Measurements from ENCODE around the gene CPSF3. TPM values are rescaled to one million over a fixed set of nuclear protein-coding genes. Genes with fewer than 3 reads are reported as not detected.

The CPSF3 gene
- total RNA-seq, 4 donors from 2014 or later = 18.6 to 43.9 (median 25.0) TPM

- TF ChIP-seq CTCF (IDR thresholded peaks at IDR 0.05) (no peak), EP300 (IDR thresholded peaks at IDR 0.05) (no peak), POLR2A (IDR thresholded peaks at IDR 0.05) (no peak)
- Histone ChIP-seq H3K9me3 (no peaks in the 10 kb centered on the region), H3K27me3 (no peaks in the 10 kb centered on the region), H3K4me1 (no peaks in the 10 kb centered on the region), H3K4me3 (no peak overlapping the region), H3K27ac (no peak overlapping the region), H3K36me3 (peaks cover 0 to 70% (median 0%) of the 10 kb centered on the region in 3 donors)
- no peak for DNase-seq (ENCODE audit: low spot score in 2 of 2)
- 53 to 56% methylated on average over 3 of the region's 3 CpGs for WGBS, 2 donors
Measured at GRCh38 chr2:9460441-9461017, 37.1 kb downstream of the CPSF3 start.

GRCh38 chr2:9461079-9461478, 37.6 kb downstream of the CPSF3 start:
- Histone ChIP-seq H3K4me3 (no peak overlapping the region), H3K9me3 (no peaks in the 10 kb centered on the region), H3K27me3 (no peaks in the 10 kb centered on the region), H3K36me3 (peaks cover 0 to 68% (median 0%) of the 10 kb centered on the region in 3 donors), H3K27ac (no peak overlapping the region), H3K4me1 (no peaks in the 10 kb centered on the region)
- DNase-seq (ENCODE audit: low spot score in 2 of 2) = no peak
- TF ChIP-seq POLR2A (IDR thresholded peaks at IDR 0.05) (no peak), EP300 (IDR thresholded peaks at IDR 0.05) (no peak), CTCF (IDR thresholded peaks at IDR 0.05) (no peak)
- WGBS, 2 donors = 76 to 87% methylated on average over 3 of the region's 3 CpGs

GRCh38 chr2:9462313-9462712, 38.9 kb downstream of the CPSF3 start:
- H3K36me3 ChIP-seq = peaks cover 0 to 66% (median 0%) of the 10 kb centered on the region in 3 donors
- no peaks in the 10 kb centered on the region for H3K4me1 ChIP-seq
- TF ChIP-seq EP300 (IDR thresholded peaks at IDR 0.05) (no peak), CTCF (IDR thresholded peaks at IDR 0.05) (no peak), POLR2A (IDR thresholded peaks at IDR 0.05) (no peak)
- H3K27me3 ChIP-seq = no peaks in the 10 kb centered on the region
- H3K4me3 ChIP-seq = no peak overlapping the region
- no peaks in the 10 kb centered on the region for H3K9me3 ChIP-seq
- WGBS, 2 donors = 90 to 93% methylated on average over 5 of the region's 5 CpGs
- no peak overlapping the region for H3K27ac ChIP-seq
- no peak for DNase-seq (ENCODE audit: low spot score in 2 of 2)

GRCh38 chr2:9462886-9463697, 39.6 kb downstream of the CPSF3 start:
- DNase-seq (ENCODE audit: low spot score in 2 of 2) = no peak
- no peaks in the 10 kb centered on the region for H3K9me3 ChIP-seq
- TF ChIP-seq POLR2A (IDR thresholded peaks at IDR 0.05) = no peak
- TF ChIP-seq EP300 (IDR thresholded peaks at IDR 0.05) = no peak
- no peak for TF ChIP-seq CTCF (IDR thresholded peaks at IDR 0.05)
- H3K4me3 ChIP-seq = no peak overlapping the region
- WGBS, 2 donors = 85 to 89% methylated on average over 6 of the region's 6 CpGs
- H3K36me3 ChIP-seq = peaks cover 0 to 63% (median 0%) of the 10 kb centered on the region in 3 donors
- no peaks in the 10 kb centered on the region for H3K27me3 ChIP-seq
- no peak overlapping the region for H3K27ac ChIP-seq
- H3K4me1 ChIP-seq = no peaks in the 10 kb centered on the region

GRCh38 chr2:9463698-9464034, 40.2 kb downstream of the CPSF3 start:
- no peak overlapping the region for H3K4me3 ChIP-seq
- no peaks in the 10 kb centered on the region for H3K4me1 ChIP-seq
- no peak for DNase-seq (ENCODE audit: low spot score in 2 of 2)
- TF ChIP-seq EP300 (IDR thresholded peaks at IDR 0.05) (no peak), CTCF (IDR thresholded peaks at IDR 0.05) (no peak), POLR2A (IDR thresholded peaks at IDR 0.05) (no peak)
- no peaks in the 10 kb centered on the region for H3K9me3 ChIP-seq
- no peak overlapping the region for H3K27ac ChIP-seq
- WGBS, 2 donors = 64 to 81% methylated on average over 7 of the region's 7 CpGs
- no peaks in the 10 kb centered on the region for H3K27me3 ChIP-seq
- H3K36me3 ChIP-seq = peaks cover 0 to 60% (median 0%) of the 10 kb centered on the region in 3 donors
